Upper lobe of right lung (tissue), 1 donor: Measurements from ENCODE around the gene CCM2. TPM values are rescaled to one million over a fixed set of nuclear protein-coding genes. Genes with fewer than 3 reads are reported as not detected.
A peak's percentile ranks its signal among the peaks of the same experiment; 100 is the strongest.

Experiments used
- ATAC-seq: fragments of 200-7000 bp; cut with Tn5 transposase; one replicate; pipeline ENCODE4 v1.9.1; 2020; ENCODE audit warnings: mild to moderate bottlenecking, moderate library complexity
- DNase-seq: peaks from one replicate; pipeline ENCODE4 v3.0.0-alpha.2; 2020
- H3K27ac ChIP-seq: fragments of 200-600 bp; one replicate; pipeline ENCODE4 v1.8.0; 2022
- H3K27me3 ChIP-seq: fragments of 200-600 bp; one replicate; pipeline ENCODE4 v1.8.0; 2022; ENCODE audit warnings: mild to moderate bottlenecking
- H3K36me3 ChIP-seq: fragments of 200-600 bp; one replicate; pipeline ENCODE4 v1.8.0; 2022
- H3K4me1 ChIP-seq: fragments of 200-600 bp; one replicate; pipeline ENCODE4 v1.8.0; 2022
- H3K4me3 ChIP-seq: fragments of 200-600 bp; one replicate; pipeline ENCODE4 v1.8.0; 2022; ENCODE audit warnings: mild to moderate bottlenecking
- H3K9me3 ChIP-seq: fragments of 200-600 bp; one replicate; pipeline ENCODE4 v1.8.0; 2022
- CTCF ChIP-seq: fragments of 200-600 bp; IDR thresholded peaks from one replicate; pipeline ENCODE4 v1.8.0; 2022; ENCODE audit warnings: antibody characterized with exemption
- intact Hi-C: fragments of 100-400 bp; cut with DNase I; formaldehyde crosslinking; loops from one replicate; pipeline ENCODE4 v1.11.0; 2022
- total RNA-seq: library from RNA; stranded (reverse); fragmentation: NEBNext Ultra II Directional; extraction: Animal tissue kit (Norgen Biotek cat#: 25700); gene quantifications from one replicate; pipeline ENCODE4 v1.2.1, GENCODE V29; 2021
- donor health status: DM: no; HTN: yes; CAD: no; lungs with severe emphysema.

The CCM2 gene
- total RNA-seq, 1 donor from 2014 or later, result 40.2 TPM

DNA sequence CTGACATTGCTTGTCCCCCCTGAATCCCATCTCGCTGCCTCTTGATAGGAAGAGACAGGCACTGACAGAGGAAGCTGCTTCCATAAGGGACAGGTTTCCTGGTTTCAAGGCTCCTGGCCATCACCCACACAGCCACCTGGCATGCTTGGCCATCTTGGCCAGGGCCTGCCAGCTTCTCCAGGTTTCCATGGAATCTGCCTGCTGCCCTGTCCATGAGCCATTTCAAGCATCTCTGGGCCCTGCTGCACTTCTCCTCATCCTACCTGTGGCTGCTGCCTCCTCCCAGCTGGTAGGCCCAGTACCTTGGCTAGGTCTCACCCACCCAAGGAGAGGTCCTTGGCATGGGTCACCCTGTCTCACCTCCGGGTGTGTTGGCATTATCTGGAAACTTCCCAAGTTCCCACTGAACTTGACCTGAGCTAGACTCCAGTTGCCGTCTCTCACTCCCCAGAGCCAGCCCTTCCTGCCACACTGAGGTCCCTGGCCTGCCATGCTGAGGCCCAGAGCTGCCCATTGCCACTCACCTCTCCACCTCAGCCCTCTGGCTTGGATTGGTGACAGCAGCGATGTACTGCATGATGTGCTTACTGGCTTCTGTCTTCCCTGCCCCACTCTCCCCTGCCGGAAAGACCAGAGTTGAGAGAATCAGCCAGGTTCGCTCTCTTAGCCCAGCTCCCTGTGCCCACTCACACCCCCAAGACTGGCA, 23.8 kb upstream of the CCM2 start:
- no peak overlapping the region for H3K27ac ChIP-seq
- H3K9me3 ChIP-seq, result no peaks in the 10 kb centered on the region
- peaks cover 30% of the 10 kb centered on the region for H3K4me1 ChIP-seq
- DNase-seq (no peak), ATAC-seq (no peak)
- H3K36me3 ChIP-seq, result no peaks in the 10 kb centered on the region
- intact Hi-C loops, result no loop called here
- no peak overlapping the region for H3K4me3 ChIP-seq
- no peaks in the 10 kb centered on the region for H3K27me3 ChIP-seq
- TF ChIP-seq CTCF, result no peak

DNA sequence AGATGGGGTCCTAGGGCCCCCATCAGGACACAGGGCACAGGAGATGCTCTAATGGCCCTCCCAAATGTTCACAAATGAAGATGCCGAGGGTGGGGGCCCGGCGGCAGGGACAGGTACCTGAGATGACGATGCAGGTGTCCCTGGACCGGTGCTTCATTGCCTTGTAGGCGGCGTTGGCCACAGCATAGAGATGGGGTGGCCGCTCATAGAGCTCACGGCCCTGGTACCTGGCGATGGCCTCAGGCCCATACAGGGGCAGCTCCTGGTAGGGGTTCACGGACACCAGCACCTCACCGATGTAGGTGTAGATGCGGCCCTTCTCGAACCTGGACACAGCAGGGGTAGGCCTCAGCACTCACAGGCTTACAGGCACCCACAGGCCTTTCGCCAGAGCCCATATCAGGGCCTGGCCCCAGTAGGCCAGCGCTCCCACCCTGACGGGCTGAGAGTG, 23.2 kb upstream of the CCM2 start:
- TF ChIP-seq CTCF, result no peak
- no peak for DNase-seq
- Histone ChIP-seq H3K27me3 (no peaks in the 10 kb centered on the region), H3K4me3 (peak overlapping the region; percentile 42), H3K27ac (no peak overlapping the region), H3K4me1 (peaks cover 34% of the 10 kb centered on the region), H3K36me3 (no peaks in the 10 kb centered on the region), H3K9me3 (no peaks in the 10 kb centered on the region)
- no peak for ATAC-seq
- intact Hi-C loops, result no loop called here

GRCh38 chr7:44977304-44977958, 22.6 kb upstream of the CCM2 start:
- peak; percentile 15 for ATAC-seq
- Histone ChIP-seq H3K9me3 (no peaks in the 10 kb centered on the region), H3K27me3 (no peaks in the 10 kb centered on the region), H3K4me3 (peak overlapping the region; percentile 42), H3K27ac (peak overlapping the region; percentile 20), H3K4me1 (peaks cover 34% of the 10 kb centered on the region), H3K36me3 (peaks cover 2% of the 10 kb centered on the region)
- DNase-seq, result no peak
- intact Hi-C loops, result no loop called here
- no peak for TF ChIP-seq CTCF

DNA sequence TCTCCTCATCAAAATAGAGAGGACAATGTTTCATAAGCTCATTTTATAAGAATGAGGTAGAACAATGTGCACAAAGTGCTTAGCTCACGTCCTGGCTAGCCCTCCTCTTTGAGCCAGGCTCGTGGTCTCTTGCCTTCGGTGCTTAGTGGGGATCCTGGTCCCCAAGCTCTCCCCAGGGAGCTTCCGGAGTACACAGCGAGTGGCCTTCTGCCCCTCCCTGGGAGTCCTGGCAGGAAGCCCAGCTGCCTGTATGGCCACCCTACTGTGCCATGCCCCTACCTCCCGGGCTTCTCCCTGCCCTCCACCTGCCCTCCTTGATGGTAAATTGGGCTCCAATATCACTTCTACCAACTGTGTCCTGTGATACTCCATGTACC, 22.1 kb upstream of the CCM2 start:
- intact Hi-C loops, result no loop called here
- ATAC-seq (no peak), DNase-seq (no peak)
- Histone ChIP-seq H3K9me3 (no peaks in the 10 kb centered on the region), H3K36me3 (peaks cover 8% of the 10 kb centered on the region), H3K4me1 (peaks cover 34% of the 10 kb centered on the region), H3K4me3 (peak overlapping the region; percentile 42), H3K27ac (peak overlapping the region; percentile 20), H3K27me3 (no peaks in the 10 kb centered on the region)
- no peak for TF ChIP-seq CTCF

- DNase-seq (peak; percentile 82), ATAC-seq (peak; percentile 74)
Observed at GRCh38 chr7:44978511-44979366, 21.3 kb upstream of the CCM2 start, which contains the start of gene MYO1G. Gene MYO1G, minus strand, starts transcription at chr7:44979015. Its CDS starts 54 bp downstream, at chr7:44978961.

More at GRCh38 chr7:44978511-44979366, 21.3 kb upstream of the CCM2 start, which contains the start of gene MYO1G:
- H3K4me3 ChIP-seq, result peak within 1 kb of the TSS; percentile 42
- TF ChIP-seq CTCF, result no peak
- H3K9me3 ChIP-seq, result no peaks in the 10 kb centered on the region
- H3K36me3 ChIP-seq, result peaks cover 15% of the 10 kb centered on the region
- intact Hi-C loops, result no loop called here
- peak within 1 kb of the TSS; percentile 66 for H3K27ac ChIP-seq
- H3K4me1 ChIP-seq, result peaks cover 34% of the 10 kb centered on the region
- H3K27me3 ChIP-seq, result no peaks in the 10 kb centered on the region
